NCI-H146 treated with DMSO at 0.1 percent for 48 hours (cell line): Measurements from ENCODE around the gene KRTAP10-2.

Experiments
- DNase-seq: peaks from one replicate; lab custom pipeline; 2025; ENCODE audit not compliant: unreplicated experiment; lab: John Stamatoyannopoulos, UW

KRTAP10-2 gene

GRCh38 chr21:44527156-44527982 is 23.9 kb downstream of the KRTAP10-2 start:
- no peak for DNase-seq

- DNase-seq: no peak
These were observed 25.0 kb downstream of the KRTAP10-2 start for GRCh38 chr21:44526096-44526997.

- DNase-seq: no peak
These were observed 25.8 kb downstream of the KRTAP10-2 start for GRCh38 chr21:44525391-44526095.

- DNase-seq: no peak
These were observed 26.6 kb downstream of the KRTAP10-2 start for GRCh38 chr21:44524414-44525371.

- no peak for DNase-seq
These were observed 27.5 kb downstream of the KRTAP10-2 start for GRCh38 chr21:44523567-44524413.

- DNase-seq: no peak
These were observed 28.5 kb downstream of the KRTAP10-2 start for GRCh38 chr21:44522753-44523204.

- DNase-seq: no peak
These were observed 29.2 kb downstream of the KRTAP10-2 start for GRCh38 chr21:44521928-44522752.

- no peak for DNase-seq
These were observed 29.9 kb downstream of the KRTAP10-2 start for GRCh38 chr21:44521301-44521927.

GRCh38 chr21:44520326-44521300 is 30.7 kb downstream of the KRTAP10-2 start:
- DNase-seq: no peak

GRCh38 chr21:44519346-44520325 is 31.7 kb downstream of the KRTAP10-2 start:
- no peak for DNase-seq

- no peak for DNase-seq
These were observed 32.6 kb downstream of the KRTAP10-2 start for GRCh38 chr21:44518686-44519085.

GRCh38 chr21:44517175-44517899 is 34.0 kb downstream of the KRTAP10-2 start:
- no peak for DNase-seq

- no peak for DNase-seq
These were observed 34.5 kb downstream of the KRTAP10-2 start for GRCh38 chr21:44516828-44517174.

- DNase-seq: no peak
These were observed 35.0 kb downstream of the KRTAP10-2 start for GRCh38 chr21:44516342-44516741.
